Osteocyte (in vitro differentiated cells): ENCODE measurements around the gene SQOR. TPM values are rescaled to one million over a fixed set of nuclear protein-coding genes. Genes with fewer than 3 reads are reported as not detected.

ENCODE experiments used
- DNase-seq: peaks from one replicate; pipeline ENCODE4 v3.0.0; 2021; ENCODE audit warnings: mixed read lengths; ENCODE audit not compliant: unreplicated experiment; ENCODE audit errors: extremely low spot score
- H3K27ac Mint-ChIP-seq: one replicate; pipeline ENCODE4 v1.8.0; 2021; ENCODE audit warnings: mild to moderate bottlenecking, mixed read lengths; ENCODE audit not compliant: unreplicated experiment
- H3K27me3 Mint-ChIP-seq: one replicate; pipeline ENCODE4 v1.8.0; 2021; ENCODE audit warnings: mixed read lengths; ENCODE audit not compliant: unreplicated experiment
- H3K36me3 Mint-ChIP-seq: one replicate; pipeline ENCODE4 v1.8.0; 2021; ENCODE audit warnings: mixed read lengths; ENCODE audit not compliant: unreplicated experiment
- H3K4me1 Mint-ChIP-seq: one replicate; pipeline ENCODE4 v1.8.0; 2021; ENCODE audit warnings: mixed read lengths; ENCODE audit not compliant: unreplicated experiment
- H3K4me3 Mint-ChIP-seq: one replicate; pipeline ENCODE4 v1.8.0; 2021; ENCODE audit warnings: mild to moderate bottlenecking, moderate library complexity, mixed read lengths; ENCODE audit not compliant: unreplicated experiment
- H3K9me3 Mint-ChIP-seq: one replicate; pipeline ENCODE4 v1.8.0; 2021; ENCODE audit warnings: mixed read lengths; ENCODE audit not compliant: unreplicated experiment
- long read RNA-seq: library from polyadenylated mRNA; unstranded; transcript quantifications from one replicate; pipeline ENCODE4 v2.0.0, GENCODE V29; 2021
- total RNA-seq: library from RNA; stranded (reverse); gene quantifications from 2 replicates; pipeline ENCODE4 v1.2.1, GENCODE V29; 2021
- TF ChIP-seq, protein P1 (sequence below): fragments of 200-600 bp; sonication (generic); IDR thresholded peaks from 2 replicates; pipeline ENCODE4 v1.5.0; 2021; ENCODE audit warnings: antibody characterized with exemption, mild to moderate bottlenecking, moderate library complexity

Gene SQOR
- total RNA-seq: 21.6 and 22.6 TPM in 2 replicates
- long read RNA-seq, transcript SQOR-201 (10 exons, 2,003 nt): major isoform, 247 of 272 reads
- long read RNA-seq, partial matches to known transcripts: 3 of 272 reads
- long read RNA-seq, other reads (novel, unspliced or antisense): 22 of 272 reads

DNA sequence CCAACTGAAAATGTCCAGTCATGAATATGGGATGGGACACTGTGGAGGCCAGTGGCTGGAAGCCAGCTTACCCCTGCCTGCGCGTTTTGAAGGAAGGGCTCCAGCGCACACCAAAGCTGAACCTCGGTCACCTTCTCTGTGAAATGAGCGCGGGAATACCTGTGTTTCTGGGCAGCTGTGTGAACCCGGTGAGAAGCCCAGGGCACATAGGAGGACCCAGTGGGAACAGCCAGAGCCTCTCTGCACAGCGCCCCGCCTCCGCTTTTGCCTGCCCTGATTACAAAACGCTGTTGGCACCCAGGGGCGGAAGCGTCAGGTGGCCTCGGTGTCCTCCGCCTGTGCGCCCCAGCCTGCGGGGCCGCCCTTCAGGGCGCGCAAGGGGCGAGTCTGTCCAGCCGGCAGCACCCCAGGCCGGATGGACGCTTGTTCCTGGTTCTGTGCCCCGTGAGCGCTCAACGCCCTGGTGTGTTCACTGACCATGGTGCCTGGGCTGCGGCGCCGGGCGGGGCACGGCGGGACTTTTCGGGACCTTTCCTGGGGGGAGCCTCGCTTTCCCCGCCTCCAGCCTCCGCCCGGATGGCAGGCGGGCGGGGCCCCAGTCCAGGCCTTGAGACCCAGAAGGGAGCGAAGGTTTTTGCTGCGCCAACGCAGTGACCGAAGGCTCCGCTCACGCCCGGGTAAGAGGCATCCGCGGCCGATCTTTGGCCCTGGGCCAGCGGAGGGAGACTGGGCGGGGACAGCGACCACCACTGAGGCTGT lies at the start of gene SQOR:
SQOR (plus strand) TSS at position 598 of the 759 bp plus-strand sequence. CDS start 23,895 bp downstream, outside the sequence.
- Mint-ChIP-seq H3K27me3 (no peaks in the 10 kb centered on the region), H3K27ac (peak within 1 kb of the TSS; percentile 82), H3K4me3 (peak within 1 kb of the TSS; percentile 90), H3K36me3 (no peaks in the 10 kb centered on the region), H3K4me1 (peaks cover 42% of the 10 kb centered on the region), H3K9me3 (peaks cover 4% of the 10 kb centered on the region)
- peak; percentile 88 for DNase-seq
- TF ChIP-seq, protein P1, sequence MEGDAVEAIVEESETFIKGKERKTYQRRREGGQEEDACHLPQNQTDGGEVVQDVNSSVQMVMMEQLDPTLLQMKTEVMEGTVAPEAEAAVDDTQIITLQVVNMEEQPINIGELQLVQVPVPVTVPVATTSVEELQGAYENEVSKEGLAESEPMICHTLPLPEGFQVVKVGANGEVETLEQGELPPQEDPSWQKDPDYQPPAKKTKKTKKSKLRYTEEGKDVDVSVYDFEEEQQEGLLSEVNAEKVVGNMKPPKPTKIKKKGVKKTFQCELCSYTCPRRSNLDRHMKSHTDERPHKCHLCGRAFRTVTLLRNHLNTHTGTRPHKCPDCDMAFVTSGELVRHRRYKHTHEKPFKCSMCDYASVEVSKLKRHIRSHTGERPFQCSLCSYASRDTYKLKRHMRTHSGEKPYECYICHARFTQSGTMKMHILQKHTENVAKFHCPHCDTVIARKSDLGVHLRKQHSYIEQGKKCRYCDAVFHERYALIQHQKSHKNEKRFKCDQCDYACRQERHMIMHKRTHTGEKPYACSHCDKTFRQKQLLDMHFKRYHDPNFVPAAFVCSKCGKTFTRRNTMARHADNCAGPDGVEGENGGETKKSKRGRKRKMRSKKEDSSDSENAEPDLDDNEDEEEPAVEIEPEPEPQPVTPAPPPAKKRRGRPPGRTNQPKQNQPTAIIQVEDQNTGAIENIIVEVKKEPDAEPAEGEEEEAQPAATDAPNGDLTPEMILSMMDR: no peak

DNA sequence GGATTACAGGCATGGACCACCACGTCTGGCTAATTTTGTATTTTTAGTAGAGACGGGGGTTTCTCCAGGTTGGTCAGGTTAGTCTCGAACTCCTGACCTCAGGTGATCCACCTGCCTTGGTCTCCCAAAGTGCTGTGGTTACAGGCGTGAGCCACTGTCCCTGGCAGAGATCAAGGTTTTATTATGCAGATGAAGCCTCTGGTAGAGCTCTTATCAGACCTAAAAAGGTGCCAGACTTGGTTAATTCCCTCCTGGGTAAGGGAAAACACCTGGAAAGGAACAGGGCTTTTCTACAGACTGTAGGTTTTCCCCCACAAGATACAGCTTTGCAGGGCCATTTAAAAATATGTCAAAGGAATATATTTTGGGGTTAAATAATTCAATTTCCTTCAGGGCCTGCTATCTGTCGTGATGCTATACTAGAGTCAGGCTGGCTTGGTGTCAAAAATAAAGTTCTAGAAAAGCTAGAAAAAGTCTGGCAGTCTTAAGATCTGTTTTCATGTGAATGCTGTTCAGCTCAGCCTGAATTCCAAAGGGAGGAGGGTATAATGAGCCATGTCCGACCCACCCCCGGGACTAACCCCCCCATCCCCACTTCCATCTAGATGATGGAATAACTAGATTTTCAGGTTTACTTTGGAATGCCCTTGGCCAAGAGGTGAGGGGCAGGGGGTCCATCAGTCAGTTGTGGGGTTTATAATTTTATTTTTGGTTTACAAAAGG lies 49.6 kb upstream of the SQOR start:
- Mint-ChIP-seq H3K36me3 (no peaks in the 10 kb centered on the region), H3K27me3 (peaks cover 4% of the 10 kb centered on the region), H3K4me3 (no peak overlapping the region), H3K27ac (no peak overlapping the region), H3K4me1 (peaks cover 29% of the 10 kb centered on the region), H3K9me3 (no peaks in the 10 kb centered on the region)
- TF ChIP-seq, protein P1: no peak
- DNase-seq: no peak

DNA sequence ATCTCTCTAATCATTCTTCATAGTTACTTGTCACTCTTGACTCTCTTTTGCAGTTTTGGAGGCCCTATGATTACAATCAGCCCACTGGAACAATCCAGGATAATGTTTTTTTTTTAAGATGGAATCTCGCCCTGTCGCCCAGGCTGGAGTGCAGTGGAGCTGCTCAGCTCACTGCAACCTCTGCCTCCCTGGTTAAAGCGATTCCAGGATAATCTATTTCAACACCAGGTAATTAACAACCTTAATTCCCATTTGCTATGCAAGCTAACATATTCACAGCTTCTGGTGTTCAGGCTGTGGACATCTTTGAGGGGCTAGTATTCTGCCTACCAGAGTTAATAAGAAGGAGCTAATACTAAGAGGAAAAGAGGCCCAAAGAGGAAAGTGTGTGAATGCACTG lies 48.7 kb upstream of the SQOR start:
- DNase-seq: no peak
- TF ChIP-seq, protein P1: no peak
- H3K27me3 Mint-ChIP-seq: peaks cover 4% of the 10 kb centered on the region
- no peaks in the 10 kb centered on the region for H3K9me3 Mint-ChIP-seq
- H3K4me1 Mint-ChIP-seq: peaks cover 34% of the 10 kb centered on the region
- H3K27ac Mint-ChIP-seq: peak overlapping the region; percentile 100
- no peaks in the 10 kb centered on the region for H3K36me3 Mint-ChIP-seq
- peak overlapping the region; percentile 95 for H3K4me3 Mint-ChIP-seq

DNA sequence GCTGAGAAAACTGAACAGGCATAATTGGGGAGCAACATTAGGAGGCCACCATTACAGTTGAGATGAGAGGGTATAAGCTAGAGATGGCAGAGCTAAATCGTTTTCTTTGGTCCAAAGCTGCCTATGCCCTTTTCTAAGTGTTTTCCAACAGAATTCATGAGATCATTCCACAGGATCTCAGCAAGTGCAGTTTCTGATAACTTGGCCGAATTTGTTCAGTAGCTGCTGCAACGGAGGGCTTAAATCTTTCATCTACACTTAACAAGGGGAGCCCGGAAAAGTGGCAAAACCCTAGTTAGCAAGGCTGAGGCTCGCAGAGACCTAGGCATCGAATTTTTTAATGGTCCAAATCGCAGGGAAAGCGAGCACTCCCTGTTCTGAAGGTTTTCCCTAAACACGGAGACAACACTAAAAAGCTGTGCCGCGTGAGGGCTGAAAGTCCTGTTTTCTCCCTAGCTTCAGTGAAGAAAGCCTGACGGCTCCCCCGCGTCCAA lies 48.2 kb upstream of the SQOR start:
- Mint-ChIP-seq H3K9me3 (no peaks in the 10 kb centered on the region), H3K27me3 (peaks cover 4% of the 10 kb centered on the region), H3K36me3 (no peaks in the 10 kb centered on the region), H3K4me3 (peak overlapping the region; percentile 95), H3K27ac (peak overlapping the region; percentile 100), H3K4me1 (peaks cover 35% of the 10 kb centered on the region)
- TF ChIP-seq, protein P1: no peak
- no peak for DNase-seq
